Measurements from ENCODE around the gene ZSWIM4. TPM values are rescaled to one million over a fixed set of nuclear protein-coding genes. Genes with fewer than 3 reads are reported as not detected.

Gene ZSWIM4
- total and polyA plus RNA-seq, 2 of the 13 experiments (the other 11 are each of a cell fraction or from before 2014, with no cell fraction given) = 0.33 to 0.86 TPM

DNA sequence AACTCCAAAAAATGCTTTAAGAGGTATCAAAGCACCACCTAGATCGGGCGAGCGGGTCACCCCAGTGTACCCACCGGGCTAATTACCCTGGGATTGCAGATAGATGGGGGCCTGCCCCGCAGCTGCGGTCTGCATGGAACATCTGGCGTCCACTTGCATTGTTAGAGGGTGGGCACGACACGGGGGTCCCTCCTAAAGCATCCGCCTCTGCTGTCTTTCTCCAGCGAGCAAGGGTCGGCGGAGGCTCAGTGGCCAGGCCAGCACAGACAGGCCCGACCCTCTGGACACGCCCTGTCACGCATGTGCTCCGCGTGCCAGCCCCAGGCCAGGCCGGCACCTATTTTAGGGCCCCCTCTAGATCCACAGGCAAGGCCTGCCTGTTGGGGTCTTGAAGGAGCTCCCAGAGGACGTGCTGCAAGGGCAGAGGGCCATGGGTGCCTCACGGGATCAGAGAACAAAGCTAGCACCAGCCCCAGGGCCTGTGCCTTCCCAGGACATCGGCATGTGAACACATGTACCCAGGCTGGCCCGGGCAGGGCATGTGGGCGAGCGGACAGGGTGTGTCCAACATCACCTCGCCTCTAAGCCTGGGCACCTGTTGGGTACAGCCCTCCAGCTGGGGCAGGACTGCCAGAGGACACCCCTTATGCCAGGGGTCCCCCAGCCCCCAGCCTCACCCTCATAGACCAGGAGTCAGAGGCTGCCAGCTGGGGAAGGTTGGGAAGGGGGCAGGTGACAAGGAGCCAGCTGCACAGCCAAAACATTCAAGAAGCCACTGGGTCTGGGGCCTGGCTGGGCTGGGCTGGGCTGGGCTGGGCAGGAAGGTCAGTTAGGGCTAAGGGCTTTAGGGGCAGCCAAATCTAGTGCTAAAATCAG is 46.1 kb downstream of the ZSWIM4 start (continued):
- TF ChIP-seq, protein P1, sequence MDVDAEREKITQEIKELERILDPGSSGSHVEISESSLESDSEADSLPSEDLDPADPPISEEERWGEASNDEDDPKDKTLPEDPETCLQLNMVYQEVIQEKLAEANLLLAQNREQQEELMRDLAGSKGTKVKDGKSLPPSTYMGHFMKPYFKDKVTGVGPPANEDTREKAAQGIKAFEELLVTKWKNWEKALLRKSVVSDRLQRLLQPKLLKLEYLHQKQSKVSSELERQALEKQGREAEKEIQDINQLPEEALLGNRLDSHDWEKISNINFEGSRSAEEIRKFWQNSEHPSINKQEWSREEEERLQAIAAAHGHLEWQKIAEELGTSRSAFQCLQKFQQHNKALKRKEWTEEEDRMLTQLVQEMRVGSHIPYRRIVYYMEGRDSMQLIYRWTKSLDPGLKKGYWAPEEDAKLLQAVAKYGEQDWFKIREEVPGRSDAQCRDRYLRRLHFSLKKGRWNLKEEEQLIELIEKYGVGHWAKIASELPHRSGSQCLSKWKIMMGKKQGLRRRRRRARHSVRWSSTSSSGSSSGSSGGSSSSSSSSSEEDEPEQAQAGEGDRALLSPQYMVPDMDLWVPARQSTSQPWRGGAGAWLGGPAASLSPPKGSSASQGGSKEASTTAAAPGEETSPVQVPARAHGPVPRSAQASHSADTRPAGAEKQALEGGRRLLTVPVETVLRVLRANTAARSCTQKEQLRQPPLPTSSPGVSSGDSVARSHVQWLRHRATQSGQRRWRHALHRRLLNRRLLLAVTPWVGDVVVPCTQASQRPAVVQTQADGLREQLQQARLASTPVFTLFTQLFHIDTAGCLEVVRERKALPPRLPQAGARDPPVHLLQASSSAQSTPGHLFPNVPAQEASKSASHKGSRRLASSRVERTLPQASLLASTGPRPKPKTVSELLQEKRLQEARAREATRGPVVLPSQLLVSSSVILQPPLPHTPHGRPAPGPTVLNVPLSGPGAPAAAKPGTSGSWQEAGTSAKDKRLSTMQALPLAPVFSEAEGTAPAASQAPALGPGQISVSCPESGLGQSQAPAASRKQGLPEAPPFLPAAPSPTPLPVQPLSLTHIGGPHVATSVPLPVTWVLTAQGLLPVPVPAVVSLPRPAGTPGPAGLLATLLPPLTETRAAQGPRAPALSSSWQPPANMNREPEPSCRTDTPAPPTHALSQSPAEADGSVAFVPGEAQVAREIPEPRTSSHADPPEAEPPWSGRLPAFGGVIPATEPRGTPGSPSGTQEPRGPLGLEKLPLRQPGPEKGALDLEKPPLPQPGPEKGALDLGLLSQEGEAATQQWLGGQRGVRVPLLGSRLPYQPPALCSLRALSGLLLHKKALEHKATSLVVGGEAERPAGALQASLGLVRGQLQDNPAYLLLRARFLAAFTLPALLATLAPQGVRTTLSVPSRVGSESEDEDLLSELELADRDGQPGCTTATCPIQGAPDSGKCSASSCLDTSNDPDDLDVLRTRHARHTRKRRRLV (CRISPR knock-in tag; IDR thresholded peaks at IDR 0.05) = 0 out of 2 replicates have a peak, but pooled peaks have one; percentile 26
- TF ChIP-seq, protein P2, sequence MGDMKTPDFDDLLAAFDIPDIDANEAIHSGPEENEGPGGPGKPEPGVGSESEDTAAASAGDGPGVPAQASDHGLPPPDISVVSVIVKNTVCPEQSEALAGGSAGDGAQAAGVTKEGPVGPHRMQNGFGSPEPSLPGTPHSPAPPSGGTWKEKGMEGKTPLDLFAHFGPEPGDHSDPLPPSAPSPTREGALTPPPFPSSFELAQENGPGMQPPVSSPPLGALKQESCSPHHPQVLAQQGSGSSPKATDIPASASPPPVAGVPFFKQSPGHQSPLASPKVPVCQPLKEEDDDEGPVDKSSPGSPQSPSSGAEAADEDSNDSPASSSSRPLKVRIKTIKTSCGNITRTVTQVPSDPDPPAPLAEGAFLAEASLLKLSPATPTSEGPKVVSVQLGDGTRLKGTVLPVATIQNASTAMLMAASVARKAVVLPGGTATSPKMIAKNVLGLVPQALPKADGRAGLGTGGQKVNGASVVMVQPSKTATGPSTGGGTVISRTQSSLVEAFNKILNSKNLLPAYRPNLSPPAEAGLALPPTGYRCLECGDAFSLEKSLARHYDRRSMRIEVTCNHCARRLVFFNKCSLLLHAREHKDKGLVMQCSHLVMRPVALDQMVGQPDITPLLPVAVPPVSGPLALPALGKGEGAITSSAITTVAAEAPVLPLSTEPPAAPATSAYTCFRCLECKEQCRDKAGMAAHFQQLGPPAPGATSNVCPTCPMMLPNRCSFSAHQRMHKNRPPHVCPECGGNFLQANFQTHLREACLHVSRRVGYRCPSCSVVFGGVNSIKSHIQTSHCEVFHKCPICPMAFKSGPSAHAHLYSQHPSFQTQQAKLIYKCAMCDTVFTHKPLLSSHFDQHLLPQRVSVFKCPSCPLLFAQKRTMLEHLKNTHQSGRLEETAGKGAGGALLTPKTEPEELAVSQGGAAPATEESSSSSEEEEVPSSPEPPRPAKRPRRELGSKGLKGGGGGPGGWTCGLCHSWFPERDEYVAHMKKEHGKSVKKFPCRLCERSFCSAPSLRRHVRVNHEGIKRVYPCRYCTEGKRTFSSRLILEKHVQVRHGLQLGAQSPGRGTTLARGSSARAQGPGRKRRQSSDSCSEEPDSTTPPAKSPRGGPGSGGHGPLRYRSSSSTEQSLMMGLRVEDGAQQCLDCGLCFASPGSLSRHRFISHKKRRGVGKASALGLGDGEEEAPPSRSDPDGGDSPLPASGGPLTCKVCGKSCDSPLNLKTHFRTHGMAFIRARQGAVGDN (CRISPR knock-in tag; IDR thresholded peaks at IDR 0.05) = peak; percentile 46
- TF ChIP-seq CEBPG (CRISPR knock-in tag; IDR thresholded peaks at IDR 0.05) = no peak
- TF ChIP-seq ISX (CRISPR knock-in tag; conservative IDR thresholded peaks at IDR 0.05) = no peak
- TF ChIP-seq ZNF567 (CRISPR knock-in tag; IDR thresholded peaks at IDR 0.05; ENCODE audit: borderline replicate concordance) = no peak
- TF ChIP-seq, protein P3, sequence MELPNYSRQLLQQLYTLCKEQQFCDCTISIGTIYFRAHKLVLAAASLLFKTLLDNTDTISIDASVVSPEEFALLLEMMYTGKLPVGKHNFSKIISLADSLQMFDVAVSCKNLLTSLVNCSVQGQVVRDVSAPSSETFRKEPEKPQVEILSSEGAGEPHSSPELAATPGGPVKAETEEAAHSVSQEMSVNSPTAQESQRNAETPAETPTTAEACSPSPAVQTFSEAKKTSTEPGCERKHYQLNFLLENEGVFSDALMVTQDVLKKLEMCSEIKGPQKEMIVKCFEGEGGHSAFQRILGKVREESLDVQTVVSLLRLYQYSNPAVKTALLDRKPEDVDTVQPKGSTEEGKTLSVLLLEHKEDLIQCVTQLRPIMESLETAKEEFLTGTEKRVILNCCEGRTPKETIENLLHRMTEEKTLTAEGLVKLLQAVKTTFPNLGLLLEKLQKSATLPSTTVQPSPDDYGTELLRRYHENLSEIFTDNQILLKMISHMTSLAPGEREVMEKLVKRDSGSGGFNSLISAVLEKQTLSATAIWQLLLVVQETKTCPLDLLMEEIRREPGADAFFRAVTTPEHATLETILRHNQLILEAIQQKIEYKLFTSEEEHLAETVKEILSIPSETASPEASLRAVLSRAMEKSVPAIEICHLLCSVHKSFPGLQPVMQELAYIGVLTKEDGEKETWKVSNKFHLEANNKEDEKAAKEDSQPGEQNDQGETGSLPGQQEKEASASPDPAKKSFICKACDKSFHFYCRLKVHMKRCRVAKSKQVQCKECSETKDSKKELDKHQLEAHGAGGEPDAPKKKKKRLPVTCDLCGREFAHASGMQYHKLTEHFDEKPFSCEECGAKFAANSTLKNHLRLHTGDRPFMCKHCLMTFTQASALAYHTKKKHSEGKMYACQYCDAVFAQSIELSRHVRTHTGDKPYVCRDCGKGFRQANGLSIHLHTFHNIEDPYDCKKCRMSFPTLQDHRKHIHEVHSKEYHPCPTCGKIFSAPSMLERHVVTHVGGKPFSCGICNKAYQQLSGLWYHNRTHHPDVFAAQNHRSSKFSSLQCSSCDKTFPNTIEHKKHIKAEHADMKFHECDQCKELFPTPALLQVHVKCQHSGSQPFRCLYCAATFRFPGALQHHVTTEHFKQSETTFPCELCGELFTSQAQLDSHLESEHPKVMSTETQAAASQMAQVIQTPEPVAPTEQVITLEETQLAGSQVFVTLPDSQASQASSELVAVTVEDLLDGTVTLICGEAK (IDR thresholded peaks at IDR 0.05) = no peak
- TF ChIP-seq, protein P3 (CRISPR knock-in tag; IDR thresholded peaks at IDR 0.05) = 0 out of 2 replicates have a peak, but pooled peaks have one; percentile 31
- TF ChIP-seq ZNF335 (CRISPR knock-in tag; IDR thresholded peaks at IDR 0.05) = no peak
